GM18868 (cell line): ENCODE measurements around the gene FTH1.
"Not testable (repeated sequence)": the region's sequence is repeated elsewhere in the genome, so short reads cannot be mapped to it uniquely, and the experiment has no call there.

Experiments
- ATAC-seq: cut with Tn5 transposase; IDR thresholded peaks from one replicate; pipeline ENCODE4 v1.9.1; 2021; ENCODE audit warnings: mild to moderate bottlenecking, moderate library complexity; ENCODE audit not compliant: unreplicated experiment

The FTH1 gene

DNA sequence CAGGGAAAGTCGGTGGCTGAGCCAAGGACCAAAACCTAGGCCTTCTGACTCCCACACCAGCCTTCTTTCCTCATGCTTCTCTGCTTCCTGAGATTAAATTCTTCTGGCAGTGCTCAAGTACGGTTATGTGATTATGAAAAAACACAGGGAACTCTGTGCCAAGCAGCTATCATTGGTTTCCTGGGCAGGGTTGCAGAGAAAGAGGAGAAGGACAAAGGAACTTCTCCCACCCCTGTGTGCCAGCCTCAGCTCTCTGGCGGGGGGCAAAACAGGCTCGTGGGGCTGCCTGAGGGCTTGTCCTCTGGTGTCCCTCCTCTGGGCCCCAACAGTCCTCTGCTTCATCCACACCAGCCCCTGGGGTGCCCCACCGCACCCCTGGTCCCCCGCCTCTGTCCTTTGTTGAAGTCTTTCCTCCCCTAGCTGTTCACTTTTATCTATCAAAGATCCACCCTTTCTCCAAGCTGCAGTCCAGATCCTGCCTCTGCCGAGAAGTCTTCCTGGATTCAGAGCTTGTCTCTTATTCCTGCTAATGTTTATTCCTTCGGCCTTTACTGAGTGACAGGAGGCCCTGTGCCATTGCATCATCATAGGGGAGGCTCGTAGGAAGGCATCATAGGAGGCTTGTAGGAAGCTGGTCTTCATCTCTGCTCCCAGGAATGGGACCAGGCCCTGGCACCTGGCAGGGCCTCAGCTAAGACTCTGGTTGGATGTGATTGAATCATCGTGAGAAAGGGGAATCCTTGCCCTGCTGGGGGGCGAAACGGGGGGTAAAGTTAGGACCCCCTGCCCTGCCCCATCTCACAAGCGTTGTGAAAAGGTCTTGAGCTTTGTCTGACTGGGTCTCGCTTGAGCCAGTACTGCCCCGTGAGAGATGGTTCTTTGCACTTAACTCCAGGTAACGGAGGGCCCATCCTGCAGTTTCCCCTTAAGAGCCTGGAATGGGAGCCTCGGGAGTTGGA, 11.5 kb upstream of the FTH1 start:
- no peak for ATAC-seq

DNA sequence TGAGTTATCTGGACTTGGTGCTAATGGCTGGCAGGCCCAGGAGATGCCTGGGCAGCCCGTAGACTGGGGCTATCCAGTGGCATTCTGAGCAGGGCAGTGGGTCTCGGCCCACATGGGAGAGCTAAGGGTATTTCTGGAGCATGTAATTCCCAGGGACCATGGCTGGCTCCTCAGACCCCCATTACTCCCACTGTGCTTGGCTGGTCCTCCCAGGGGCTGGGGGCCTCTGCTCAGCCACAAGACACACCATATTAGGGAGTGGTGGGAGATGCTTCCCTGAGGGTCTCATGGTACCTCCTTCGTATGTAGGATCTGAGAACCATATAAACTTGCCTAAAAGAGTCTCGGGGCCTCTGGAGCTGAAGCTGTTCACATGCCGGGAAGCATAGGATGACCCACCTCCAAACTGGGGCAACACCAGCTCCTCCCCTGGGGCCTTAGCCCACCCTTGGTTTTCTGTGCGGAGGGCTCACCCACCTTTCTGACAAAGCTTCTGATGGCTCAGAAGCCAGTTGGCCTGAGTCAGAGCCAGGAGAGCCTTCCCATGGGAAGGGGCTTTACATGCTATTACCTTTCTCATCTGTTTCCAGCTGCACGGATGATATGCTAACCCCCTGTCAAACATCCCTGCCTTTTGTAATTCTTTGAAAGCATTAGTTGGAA, 9.5 kb upstream of the FTH1 start:
- no peak for ATAC-seq

- no peak for ATAC-seq
Measured at GRCh38 chr11:61976420-61976800, 9.0 kb upstream of the FTH1 start.

- no peak for ATAC-seq
Measured at GRCh38 chr11:61975638-61976419, 8.4 kb upstream of the FTH1 start.

DNA sequence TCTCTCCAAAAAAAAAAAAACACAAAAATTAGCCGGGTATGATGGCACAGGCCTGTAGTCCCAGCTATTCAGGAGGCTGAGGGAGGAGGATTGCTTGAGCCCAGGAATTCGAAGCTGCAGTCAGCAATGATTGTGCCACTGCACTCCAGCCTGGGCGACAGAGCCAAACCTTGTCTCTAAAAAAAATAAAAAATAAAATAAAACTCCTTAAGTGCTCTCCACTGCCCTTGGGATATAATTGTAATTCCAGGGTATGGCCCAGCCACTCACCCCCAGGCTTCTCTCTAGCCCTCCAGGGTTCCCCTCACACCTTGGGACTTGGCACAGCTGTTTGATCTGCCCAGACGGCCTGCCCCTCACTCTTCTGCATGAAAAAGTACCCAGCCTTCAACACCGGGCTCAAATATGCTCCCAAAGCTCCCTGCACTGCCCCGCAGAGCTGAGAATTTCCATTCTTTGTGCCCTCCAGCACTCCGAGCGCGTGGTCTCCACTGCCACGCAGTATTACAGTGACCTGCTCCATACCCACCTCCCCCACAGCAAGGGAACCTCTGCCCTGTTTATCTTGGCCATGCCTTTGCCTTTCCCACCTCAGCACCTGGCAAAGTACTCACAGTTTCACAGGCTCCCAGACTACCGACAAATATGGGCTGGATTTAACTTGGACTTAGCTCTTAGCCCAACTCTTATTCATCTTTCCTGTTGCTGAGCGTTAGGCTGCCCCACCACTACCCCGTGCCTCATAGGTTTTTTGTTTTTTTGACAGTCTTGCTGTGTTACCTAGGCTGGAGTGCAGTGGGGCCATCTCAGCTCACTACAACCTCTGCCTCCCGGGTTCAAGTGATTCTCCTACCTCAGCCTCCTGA, 7.6 kb upstream of the FTH1 start:
- no peak for ATAC-seq

- no peak for ATAC-seq
Measured at GRCh38 chr11:61973476-61974162, 6.2 kb upstream of the FTH1 start.

- ATAC-seq: no peak
Measured at GRCh38 chr11:61972672-61973475, 5.4 kb upstream of the FTH1 start.

- no peak for ATAC-seq
Measured at GRCh38 chr11:61972112-61972671, 4.8 kb upstream of the FTH1 start.

DNA sequence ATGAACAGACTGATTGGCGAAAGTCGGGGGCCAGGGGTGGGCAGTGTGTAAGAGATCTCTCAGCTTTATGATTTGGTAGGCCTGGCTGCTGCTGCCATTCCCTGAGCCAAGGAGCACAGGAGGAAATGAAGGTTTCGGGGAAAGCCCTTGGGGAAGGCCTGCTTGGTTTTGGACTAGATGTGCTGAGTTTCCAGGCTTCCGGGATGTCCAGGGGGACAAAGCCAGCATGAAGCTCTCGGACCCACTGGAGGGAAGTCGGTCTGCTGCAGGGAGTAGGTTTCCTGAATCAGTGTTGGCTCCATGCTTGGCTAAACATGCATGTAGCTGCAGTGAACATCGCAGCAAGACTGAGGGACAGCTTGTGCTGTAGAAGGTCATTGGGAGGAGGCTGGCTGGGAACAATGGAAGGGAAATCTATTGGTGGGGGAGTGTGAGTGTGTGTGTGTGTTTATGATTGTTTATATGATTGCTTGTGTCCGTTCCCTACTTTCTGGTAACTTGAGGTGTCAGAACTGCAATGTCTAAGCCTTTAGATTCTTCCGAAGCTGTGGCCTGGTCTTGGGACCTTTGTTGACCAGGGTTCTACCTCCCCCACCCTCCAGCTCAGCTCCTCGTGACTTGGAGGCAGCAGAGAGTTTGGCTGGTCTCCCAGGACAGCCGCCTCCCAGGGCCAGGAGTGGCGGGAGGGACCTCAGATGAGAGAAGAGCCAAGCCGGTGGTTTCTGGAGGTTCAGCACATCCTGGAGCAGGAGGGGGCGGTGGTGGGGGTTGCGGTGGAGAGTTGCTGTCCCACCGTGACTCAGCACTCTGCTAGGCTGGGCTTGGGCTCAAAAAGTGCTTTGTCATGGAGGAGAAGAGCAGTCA, 4.0 kb upstream of the FTH1 start:
- no peak for ATAC-seq

DNA sequence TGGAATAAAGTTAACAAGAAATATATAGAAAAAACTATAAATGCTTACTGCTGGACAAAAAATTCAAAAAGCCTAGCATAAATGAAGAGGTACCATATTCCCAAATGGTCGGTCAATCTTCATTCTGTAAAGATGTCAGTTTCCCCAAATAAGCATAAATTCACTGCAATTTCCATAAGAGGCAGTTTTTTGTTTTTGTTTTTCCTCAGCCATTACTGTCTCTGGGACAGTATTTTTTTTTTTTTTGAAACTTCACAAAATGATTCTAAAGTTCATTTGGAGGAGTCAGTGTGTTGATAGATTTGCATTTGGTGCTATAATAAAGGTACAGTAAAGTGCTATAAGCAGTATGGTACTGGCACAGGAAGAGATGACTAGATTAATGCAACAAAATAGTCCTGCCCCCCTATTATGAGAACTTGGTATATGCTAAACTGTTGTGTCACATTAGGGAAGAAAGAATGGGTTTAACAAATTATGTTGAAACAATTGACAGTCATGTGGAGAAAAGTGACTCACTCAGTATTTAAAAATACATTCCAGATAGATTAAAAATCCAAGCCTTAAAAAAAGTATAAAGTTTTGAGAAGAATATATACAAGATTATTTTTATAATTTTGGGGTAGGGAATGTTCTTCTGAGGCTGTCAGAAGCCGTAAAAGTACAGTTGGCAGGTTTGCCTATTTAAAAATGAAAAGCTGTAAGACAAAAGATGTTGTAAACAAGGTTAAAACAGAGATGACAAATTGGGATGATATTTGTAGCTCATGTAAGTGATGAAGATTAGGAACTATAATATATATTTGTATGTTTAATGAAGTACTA, 2.6 kb upstream of the FTH1 start:
- no peak for ATAC-seq

DNA sequence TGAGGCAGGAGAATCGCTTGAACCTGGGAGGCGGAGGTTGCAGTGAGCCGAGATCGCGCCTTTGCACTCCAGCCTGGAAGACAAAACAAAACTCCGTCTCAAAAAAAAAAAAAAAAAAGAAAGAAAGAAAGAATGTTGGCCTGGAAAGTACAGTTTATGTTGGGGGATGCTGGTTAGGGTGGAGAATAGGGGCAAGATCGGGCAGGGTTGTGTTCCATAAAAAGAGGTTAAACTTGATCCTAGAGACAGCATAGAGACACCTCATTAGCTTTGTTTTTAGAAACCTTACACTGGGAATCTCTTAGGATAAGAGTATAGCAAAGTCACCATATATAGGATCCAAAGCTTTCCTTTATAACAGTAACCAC, 1.9 kb upstream of the FTH1 start:
- ATAC-seq: no peak

DNA sequence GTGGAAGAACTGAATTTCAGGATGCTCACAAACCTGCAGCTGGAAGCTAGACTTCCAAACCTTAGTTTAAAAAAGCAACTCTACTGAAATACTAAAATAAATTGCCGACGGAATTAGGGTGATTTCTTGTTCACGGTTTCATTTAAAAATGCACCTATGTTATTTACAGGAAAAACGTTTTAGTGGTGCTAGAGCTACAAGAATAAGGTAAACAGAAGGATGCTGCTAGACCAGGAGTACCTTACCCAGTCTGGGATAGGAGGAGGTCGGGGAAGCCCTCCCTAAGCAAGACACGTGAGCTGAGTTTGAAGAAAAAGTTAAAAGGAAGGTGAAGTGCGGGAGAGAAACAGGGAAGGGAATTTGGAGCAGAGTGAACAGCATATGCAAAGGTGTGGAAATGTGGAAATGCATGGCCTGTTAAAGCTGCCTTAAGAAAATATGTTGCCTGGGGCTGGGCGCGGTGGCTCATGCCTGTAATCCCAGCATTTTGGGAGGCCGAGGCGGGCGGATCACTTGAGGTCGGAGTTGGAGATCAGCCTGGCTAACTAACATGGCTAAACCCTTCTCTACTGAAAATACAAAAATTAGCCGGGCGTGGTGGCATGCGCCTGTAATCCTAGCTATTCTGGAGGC, 1.4 kb upstream of the FTH1 start:
- ATAC-seq: no peak

DNA sequence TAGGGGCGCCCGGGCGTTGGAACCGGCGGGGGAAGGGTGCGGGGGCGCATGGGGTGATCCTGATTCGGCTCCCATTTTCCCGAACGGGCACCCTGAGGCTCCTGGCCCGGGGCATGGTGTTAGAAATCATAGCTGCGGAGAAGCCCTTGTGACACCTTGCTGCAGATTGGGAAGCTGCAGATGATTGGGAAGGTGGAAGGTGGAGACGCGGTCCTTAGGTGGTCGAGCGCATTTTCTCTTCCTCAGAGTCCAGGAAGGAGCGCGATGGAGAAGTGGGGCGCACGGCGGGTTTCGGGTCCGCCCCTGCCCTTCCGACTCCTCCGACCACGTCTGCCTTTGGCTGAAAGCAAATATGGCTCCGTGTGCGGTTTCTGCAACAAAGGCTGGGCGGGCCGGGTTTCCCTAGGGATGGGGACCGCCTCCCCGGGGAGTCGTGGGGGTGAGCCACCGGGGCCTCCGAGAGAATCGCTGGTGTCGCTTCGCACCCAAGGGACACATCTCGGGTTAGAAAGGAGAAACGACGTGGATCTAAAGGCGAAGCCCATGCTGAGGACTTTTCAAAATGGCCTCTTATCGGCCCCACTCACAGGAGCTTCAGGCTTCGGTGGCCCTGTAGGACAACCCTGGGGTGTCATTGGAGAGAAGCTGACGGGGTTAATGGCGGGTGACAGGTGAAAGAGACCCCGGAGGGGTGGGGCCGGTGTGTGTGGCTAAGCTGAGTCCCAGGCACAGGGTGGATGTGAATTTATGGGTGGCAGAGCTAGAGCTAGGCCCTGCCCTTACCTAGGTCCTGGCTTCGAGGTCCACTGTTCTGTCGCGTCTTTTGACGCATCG, 707 bp upstream of the FTH1 start:
- ATAC-seq: peak; percentile 10

DNA sequence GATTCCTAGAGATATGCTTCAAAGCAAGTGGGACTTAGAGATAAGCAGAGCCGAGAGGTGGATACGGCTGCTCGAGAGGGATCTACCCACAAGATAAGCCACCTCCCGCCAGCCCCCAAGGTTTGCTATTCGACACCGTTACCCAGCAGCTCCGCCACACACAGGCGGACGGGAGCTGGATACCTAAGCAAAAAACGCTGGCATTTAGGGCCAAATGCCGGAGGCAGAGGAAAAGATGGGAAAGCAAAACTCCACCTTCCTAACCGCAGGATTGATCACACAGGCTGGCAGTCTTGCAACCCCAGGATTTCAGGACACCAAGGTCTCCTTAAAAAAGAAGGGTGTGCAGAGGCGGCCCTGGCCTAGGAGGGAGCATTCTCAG, 709 bp downstream of the FTH1 start:
- no peak for ATAC-seq

GRCh38 chr11:61964666-61965271, 2.7 kb downstream of the FTH1 start:
- ATAC-seq: not testable (repeated sequence)
